Fibroblast of skin of right biceps (primary cell): Measurements from ENCODE around the gene RPL41.
A peak's percentile ranks its signal among the peaks of the same experiment; 100 is the strongest.
"Not testable (repeated sequence)": the region's sequence is repeated elsewhere in the genome, so short reads cannot be mapped to it uniquely, and the experiment has no call there.

Experiments
- DNase-seq: peaks from one replicate; pipeline ENCODE4 v3.0.0-alpha.2; 2013

Gene RPL41

GRCh38 chr12:56116267-56117081 lies at the start of gene RPL41:
Gene RPL41, plus strand, starts transcription at chr12:56116633.
- peak; percentile 94 for DNase-seq

GRCh38 chr12:56071648-56072047 lies 44.8 kb upstream of the RPL41 start:
- DNase-seq, result peak; percentile 42

GRCh38 chr12:56074396-56074795 lies 42.0 kb upstream of the RPL41 start:
- no peak for DNase-seq

DNA sequence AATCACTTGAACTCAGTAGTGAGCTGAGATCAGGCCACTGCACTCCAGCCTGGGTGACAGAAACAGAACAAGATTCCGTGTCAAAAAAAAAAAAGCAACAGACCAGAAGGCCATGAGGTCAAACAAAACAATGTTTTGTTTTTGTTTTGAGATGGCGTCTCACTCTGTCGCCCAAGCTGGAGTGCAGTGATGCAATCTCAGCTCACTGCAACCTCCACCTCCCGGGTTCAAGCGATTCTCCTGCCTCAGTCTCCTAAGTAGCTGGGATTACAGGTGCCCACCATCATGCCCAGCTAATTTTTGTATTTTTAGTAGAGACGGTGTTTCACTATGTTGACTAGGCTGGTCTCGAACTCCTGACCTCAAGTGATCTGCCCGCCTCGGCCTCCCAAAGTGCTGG lies 38.5 kb upstream of the RPL41 start:
- not testable (repeated sequence) for DNase-seq

DNA sequence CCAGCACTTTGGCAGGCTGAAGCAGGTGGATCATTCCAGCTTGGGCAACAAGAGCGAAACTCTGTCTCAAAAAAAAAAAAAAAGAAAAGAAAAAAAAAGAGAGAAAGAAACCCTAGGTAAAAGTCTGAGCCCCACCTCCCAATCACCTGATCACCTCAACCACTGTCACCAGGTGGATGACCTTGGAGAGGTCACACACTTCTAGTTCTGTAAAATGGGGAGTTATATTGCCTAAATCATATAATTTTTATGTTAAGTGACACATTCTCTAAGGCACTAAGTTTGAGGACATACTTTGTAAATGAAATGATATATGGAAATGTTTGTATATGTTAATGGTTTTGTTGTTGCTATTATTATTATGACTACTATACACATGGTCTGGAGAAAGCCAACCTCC lies 38.0 kb upstream of the RPL41 start:
- DNase-seq, result no peak

DNA sequence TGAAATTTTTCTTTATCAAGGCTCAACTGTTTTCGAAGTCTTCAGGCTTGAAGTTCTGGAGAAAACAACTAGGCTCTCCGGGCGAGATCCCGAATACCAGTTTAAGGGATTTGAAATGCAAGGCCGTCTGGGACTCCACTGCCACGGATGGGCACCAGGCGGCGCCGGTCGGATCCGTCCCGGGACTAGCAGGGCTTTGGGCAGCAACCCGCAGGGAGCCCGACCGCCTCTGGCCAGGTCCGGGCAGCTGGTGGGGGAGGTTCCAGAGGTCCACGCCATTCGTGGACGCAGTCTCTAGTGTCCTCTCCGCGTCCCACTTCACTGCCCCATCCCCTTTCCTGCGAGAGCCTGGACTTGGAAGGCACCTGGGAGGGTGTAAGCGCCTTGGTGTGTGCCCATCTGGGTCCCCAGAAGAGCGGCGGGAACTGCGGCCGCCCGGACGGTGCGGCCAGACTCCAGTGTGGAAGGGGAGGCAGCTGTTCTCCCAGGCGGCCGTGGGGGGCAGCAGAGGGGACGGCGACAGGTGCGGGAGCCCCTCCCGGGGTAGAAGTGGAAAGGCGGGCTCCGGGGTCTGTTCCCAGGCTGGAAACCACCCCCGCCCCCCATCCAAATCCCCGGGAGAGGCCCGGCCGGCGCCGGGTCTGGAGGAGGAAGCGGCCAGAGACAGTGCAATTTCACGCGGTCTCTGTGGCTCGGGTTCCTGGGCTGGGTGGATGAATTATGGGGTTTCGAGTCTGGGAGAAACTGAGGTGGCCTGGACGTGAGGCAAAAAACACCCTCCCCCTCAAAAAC lies 37.3 kb upstream of the RPL41 start:
- DNase-seq, result peak; percentile 65

- DNase-seq, result peak; percentile 82
Measured at GRCh38 chr12:56079723-56080555, 36.5 kb upstream of the RPL41 start, which contains the start of gene ERBB3. Gene ERBB3, plus strand, starts transcription at chr12:56080165. Its CDS starts 136 bp downstream, at chr12:56080301.

DNA sequence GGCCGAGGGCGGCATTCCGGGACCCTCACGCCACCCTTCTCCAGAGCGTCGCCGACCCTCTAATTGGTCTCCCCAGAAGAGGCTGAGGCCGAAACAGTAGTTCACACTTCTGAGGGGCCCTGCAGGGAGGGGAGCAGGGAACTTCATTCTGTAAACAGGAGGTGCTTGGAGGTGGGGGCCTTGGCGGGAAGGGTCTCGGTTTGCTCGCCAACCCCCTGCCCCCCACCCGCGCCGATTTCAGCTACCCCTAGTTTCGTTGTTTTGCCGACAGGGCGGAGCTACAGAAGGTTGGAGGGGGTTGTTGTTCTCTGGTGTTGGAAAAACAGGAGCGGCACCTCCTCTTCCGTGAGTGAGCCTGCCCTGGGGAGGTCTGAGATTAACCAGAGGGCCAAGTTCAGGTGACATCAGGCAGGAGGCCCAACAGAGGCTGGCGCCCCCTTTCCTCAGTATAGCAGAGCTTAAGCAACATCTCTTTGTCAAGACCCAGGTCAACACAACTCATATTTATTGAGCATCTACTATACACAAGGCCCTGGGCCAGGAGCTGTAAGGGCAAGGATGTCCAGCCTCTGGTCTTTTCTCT lies 35.8 kb upstream of the RPL41 start:
- no peak for DNase-seq

DNA sequence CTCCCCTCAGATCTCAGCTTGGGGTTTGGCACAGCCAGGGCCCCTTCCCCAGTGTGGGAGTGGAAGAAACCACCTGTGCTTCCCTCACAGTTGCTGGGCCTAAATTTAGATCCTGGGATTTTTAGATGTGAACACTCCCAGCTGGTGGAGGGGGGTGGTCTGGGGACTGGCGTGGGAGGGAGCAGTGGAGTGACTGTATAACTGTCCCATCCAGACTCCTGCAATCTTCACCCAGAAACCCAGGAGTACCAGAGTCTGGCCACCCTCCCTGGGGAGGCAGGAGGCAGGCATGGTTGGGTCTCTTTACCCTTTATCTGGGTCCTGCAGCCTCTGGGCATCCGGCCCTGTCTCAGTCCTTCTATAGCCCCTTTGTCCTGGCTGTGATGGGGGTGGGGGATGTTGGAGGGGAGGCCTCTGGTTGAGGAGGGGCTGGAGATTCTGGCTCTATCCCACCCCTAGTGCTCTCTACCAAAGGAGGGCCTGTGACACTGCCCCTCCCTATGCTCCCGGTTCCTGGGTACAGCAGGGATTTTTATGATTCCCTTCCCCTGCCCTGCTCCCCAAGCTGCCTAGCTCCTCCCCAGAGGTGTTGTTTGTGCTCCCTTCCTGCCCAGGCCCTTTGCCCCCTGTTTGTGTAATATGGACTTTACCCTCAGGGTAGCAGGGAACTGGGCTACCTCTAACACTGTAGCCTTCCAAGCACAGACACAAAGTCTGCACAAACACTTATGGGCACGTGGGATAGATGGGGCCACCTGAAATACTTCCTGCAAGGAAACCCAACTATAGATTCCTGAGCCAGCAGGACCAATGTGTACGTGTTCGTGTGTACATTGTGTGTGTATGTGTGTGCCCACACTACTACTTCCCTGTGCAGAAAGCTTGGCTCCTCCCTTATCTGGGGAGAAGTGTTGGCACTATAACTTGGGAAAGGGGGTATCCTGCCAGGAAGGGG lies 34.8 kb upstream of the RPL41 start:
- no peak for DNase-seq

DNA sequence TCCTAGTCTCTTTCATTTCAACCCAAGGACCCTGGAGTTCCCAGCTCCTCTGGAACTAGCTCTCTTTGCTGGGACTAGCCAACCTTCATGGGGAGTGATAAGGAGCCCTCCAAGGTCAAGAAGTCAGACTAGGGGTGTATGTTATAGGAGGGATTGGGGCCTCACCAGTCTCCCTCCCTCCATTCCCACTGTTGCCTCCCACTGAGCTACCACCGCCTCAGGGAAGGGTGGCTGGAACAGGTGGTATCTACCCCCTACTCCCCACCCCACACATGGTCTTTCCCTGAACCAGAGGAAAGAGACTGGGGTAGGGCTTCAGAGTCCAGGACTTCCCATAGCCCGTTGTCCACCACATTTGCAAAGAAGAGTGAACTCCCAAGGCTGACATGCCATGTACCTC lies 34.1 kb upstream of the RPL41 start:
- no peak for DNase-seq

DNA sequence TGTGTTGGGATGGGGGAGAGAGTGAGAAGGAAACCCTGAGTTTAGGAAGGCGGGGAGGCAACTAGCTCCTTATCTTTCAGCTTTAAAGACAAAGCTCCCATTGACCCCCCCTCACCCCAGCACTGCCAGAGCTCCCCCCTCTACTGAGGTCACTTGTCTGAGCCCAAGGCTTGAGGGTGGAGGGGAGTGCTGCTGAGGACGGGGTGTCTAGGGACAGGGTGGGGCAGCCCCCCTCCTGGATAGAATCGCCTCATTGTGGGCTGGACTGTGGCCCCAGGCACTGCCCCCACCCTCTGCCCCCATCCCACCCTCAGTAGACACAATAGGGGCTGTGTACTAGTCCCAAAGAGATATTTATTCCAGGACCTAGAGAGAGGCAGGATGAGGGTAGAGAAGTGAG lies 33.5 kb upstream of the RPL41 start:
- DNase-seq, result no peak

DNA sequence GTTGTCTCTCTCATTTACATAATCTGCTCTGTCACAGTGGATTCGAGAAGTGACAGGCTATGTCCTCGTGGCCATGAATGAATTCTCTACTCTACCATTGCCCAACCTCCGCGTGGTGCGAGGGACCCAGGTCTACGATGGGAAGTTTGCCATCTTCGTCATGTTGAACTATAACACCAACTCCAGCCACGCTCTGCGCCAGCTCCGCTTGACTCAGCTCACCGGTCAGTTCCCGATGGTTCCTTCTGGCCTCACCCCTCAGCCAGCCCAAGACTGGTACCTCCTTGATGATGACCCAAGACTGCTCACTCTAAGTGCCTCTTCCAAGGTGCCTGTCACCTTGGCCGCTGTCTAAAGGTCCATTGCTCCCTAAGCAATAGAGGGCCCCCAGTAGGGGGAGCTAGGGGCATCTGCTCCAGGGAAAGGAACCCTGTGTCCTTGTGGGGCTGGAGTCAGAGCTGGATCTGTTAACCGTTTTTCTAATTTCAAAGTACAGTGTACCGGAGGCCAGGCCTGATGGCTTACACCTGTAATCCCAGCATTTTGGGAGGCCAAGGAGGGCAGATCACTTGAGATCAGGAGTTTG lies 31.4 kb upstream of the RPL41 start:
- no peak for DNase-seq

DNA sequence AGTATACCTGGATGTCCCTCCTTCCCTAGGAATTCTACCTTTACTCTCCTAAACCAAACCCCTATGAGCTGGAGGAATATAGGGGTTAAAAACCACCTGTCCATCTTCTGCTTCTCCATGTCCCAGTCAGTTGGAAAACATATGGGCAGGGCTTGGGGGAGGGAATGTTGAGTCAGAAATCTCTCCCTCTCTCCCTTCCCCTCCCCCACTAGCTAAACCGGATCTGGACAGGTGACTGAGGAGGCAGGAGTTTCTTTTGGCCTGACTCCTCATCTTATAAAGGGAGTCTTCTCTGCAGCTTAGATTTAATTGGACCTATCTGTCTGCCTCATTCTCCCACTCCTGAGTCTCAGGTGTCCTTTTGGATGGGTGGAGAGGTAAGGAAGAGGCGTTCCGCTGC lies 30.3 kb upstream of the RPL41 start:
- no peak for DNase-seq

GRCh38 chr12:56086608-56087007 lies 29.8 kb upstream of the RPL41 start:
- DNase-seq, result no peak

- DNase-seq, result no peak
Measured at GRCh38 chr12:56087220-56087619, 29.2 kb upstream of the RPL41 start.

DNA sequence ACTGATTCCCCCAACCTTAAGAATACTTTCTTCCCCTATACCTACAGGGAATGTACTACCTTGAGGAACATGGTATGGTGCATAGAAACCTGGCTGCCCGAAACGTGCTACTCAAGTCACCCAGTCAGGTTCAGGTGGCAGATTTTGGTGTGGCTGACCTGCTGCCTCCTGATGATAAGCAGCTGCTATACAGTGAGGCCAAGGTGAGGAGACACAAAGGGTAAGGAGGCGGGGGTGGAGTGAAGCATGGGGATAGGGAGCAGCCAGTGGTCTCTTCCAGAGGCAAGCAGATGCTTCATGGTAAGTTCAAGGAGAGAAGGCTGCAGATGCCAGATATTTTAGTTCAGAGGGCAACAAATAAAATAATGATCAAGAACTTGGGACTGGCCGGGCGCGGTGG lies 18.7 kb upstream of the RPL41 start:
- DNase-seq, result no peak

DNA sequence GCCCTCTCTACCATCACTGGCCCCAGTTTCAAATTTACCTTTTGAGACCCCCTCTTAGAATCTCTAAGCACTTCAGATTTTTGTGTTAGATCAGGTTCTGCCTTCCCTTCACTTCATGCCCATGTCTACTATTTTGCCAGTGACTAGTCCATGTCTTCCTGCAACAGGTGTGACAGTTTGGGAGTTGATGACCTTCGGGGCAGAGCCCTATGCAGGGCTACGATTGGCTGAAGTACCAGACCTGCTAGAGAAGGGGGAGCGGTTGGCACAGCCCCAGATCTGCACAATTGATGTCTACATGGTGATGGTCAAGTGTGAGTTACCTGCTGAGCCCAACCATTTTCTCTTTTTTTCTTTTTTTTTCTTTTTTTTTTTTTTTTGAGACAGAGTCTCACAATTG lies 17.8 kb upstream of the RPL41 start:
- DNase-seq, result no peak

GRCh38 chr12:56099787-56100186 lies 16.6 kb upstream of the RPL41 start:
- no peak for DNase-seq

DNA sequence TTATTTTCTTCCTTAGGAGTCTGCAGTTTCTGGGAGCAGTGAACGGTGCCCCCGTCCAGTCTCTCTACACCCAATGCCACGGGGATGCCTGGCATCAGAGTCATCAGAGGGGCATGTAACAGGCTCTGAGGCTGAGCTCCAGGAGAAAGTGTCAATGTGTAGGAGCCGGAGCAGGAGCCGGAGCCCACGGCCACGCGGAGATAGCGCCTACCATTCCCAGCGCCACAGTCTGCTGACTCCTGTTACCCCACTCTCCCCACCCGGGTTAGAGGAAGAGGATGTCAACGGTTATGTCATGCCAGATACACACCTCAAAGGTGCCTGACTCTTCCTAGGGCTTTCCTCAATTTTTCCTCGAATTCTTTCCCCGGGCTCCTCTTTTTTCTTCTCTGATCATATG lies 15.4 kb upstream of the RPL41 start:
- no peak for DNase-seq

DNA sequence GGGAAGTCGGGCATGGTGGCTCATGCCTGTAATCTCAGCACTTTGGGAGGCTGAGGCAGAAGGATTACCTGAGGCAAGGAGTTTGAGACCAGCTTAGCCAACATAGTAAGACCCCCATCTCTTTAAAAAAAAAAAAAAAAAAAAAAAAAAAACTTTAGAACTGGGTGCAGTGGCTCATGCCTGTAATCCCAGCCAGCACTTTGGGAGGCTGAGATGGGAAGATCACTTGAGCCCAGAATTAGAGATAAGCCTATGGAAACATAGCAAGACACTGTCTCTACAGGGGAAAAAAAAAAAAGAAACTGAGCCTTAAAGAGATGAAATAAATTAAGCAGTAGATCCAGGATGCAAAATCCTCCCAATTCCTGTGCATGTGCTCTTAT lies 13.8 kb upstream of the RPL41 start:
- DNase-seq, result no peak

GRCh38 chr12:56103066-56103711 lies 13.2 kb upstream of the RPL41 start:
- no peak for DNase-seq
